ENCODE measurements around the gene DOCK3.

GRCh38 chr3:51330046-51330445 lies 655.3 kb downstream of the DOCK3 start:
- TF ChIP-seq FOXP1 (CRISPR knock-in tag; IDR thresholded peaks at IDR 0.05; ENCODE audit: borderline replicate concordance) (no peak), CTCF (IDR thresholded peaks at IDR 0.05) (no peak)

Data from WTC11 (cell line).